ENCODE results near the gene MLXIPL. TPM values are rescaled to one million over a fixed set of nuclear protein-coding genes. Genes with fewer than 3 reads are reported as not detected.
A peak's percentile ranks its signal among the peaks of the same experiment; 100 is the strongest.

Gene MLXIPL, protein sequence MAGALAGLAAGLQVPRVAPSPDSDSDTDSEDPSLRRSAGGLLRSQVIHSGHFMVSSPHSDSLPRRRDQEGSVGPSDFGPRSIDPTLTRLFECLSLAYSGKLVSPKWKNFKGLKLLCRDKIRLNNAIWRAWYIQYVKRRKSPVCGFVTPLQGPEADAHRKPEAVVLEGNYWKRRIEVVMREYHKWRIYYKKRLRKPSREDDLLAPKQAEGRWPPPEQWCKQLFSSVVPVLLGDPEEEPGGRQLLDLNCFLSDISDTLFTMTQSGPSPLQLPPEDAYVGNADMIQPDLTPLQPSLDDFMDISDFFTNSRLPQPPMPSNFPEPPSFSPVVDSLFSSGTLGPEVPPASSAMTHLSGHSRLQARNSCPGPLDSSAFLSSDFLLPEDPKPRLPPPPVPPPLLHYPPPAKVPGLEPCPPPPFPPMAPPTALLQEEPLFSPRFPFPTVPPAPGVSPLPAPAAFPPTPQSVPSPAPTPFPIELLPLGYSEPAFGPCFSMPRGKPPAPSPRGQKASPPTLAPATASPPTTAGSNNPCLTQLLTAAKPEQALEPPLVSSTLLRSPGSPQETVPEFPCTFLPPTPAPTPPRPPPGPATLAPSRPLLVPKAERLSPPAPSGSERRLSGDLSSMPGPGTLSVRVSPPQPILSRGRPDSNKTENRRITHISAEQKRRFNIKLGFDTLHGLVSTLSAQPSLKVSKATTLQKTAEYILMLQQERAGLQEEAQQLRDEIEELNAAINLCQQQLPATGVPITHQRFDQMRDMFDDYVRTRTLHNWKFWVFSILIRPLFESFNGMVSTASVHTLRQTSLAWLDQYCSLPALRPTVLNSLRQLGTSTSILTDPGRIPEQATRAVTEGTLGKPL
- total RNA-seq (not detected), polyA plus RNA-seq (not detected)

GRCh38 chr7:73623798-73624668 is at the start of gene MLXIPL:
Gene MLXIPL, minus strand, starts transcription at chr7:73624522. Its CDS starts 30 bp downstream, at chr7:73624492.
- H3K9me3 ChIP-seq (ENCODE audit: low read length), result no peaks in the 10 kb centered on the region
- peaks cover 0 to 14% (median 1%) of the 10 kb centered on the region in 3 donors for H3K4me1 Mint-ChIP-seq
- ChIA-PET CTCF (no interaction called here), POLR2A (no interaction called here)
- peaks cover 26% of the 10 kb centered on the region for H3K27me3 ChIP-seq (ENCODE audit: insufficient read depth, low read length, poor library complexity, severe bottlenecking)
- peaks cover 44 to 49% of the 10 kb centered on the region in 2 donors for H3K27me3 Mint-ChIP-seq
- no peaks in the 10 kb centered on the region for H3K9me3 Mint-ChIP-seq
- peak; percentile 32 to 55 (median 39) for DNase-seq
- peak within 1 kb of the TSS; percentile 30 to 78 (median 59) for H3K4me3 Mint-ChIP-seq
- H3K4me3 ChIP-seq (ENCODE audit: low read length), result peak within 1 kb of the TSS; percentile 28
- peak within 1 kb of the TSS in 1 of 8 donors; percentile 59 for H3K27ac Mint-ChIP-seq
- H3K4me1 ChIP-seq (ENCODE audit: insufficient read depth, low read length), result peaks cover 8% of the 10 kb centered on the region
- H3K36me3 ChIP-seq (ENCODE audit: insufficient read depth, low read length), result no peaks in the 10 kb centered on the region
- peak within 1 kb of the TSS; percentile 9 for H3K27ac ChIP-seq (ENCODE audit: low read depth, low read length)
- no peaks in the 10 kb centered on the region for H3K36me3 Mint-ChIP-seq

- H3K36me3 Mint-ChIP-seq, result no peaks in the 10 kb centered on the region
- H3K4me1 Mint-ChIP-seq, result peaks cover 5 to 12% (median 6%) of the 10 kb centered on the region in 3 donors
- Histone ChIP-seq H3K27me3 (ENCODE audit: insufficient read depth, low read length, poor library complexity, severe bottlenecking) (no peaks in the 10 kb centered on the region), H3K27ac (ENCODE audit: low read depth, low read length) (no peak overlapping the region), H3K4me1 (ENCODE audit: insufficient read depth, low read length) (peaks cover 7% of the 10 kb centered on the region), H3K4me3 (ENCODE audit: low read length) (no peak overlapping the region), H3K9me3 (ENCODE audit: low read length) (no peaks in the 10 kb centered on the region), H3K36me3 (ENCODE audit: insufficient read depth, low read length) (no peaks in the 10 kb centered on the region)
- no peak for DNase-seq
- H3K27me3 Mint-ChIP-seq, result peaks cover 0 to 4% of the 10 kb centered on the region in 2 donors
- CTCF ChIA-PET, result no interaction called here
- peak overlapping the region in 2 of 7 donors; percentile 6 to 52 for H3K4me3 Mint-ChIP-seq
- POLR2A ChIA-PET, result no interaction called here
- H3K27ac Mint-ChIP-seq, result no peak overlapping the region
- no peaks in the 10 kb centered on the region for H3K9me3 Mint-ChIP-seq
Measured at GRCh38 chr7:73671857-73672445, 47.6 kb upstream of the MLXIPL start.

GRCh38 chr7:73671322-73671661 is 47.0 kb upstream of the MLXIPL start:
- ChIA-PET POLR2A (no interaction called here), CTCF (interaction anchor here (1.4 kb wide), 1 partner anchor 64 kb away, joined by 5 read pairs; no protein-coding TSS in a partner anchor)
- Mint-ChIP-seq H3K36me3 (no peaks in the 10 kb centered on the region), H3K4me3 (no peak overlapping the region), H3K27me3 (peaks cover under 1 to 4% of the 10 kb centered on the region in 2 donors), H3K9me3 (no peaks in the 10 kb centered on the region), H3K4me1 (peaks cover 5 to 12% (median 6%) of the 10 kb centered on the region in 3 donors), H3K27ac (no peak overlapping the region)
- Histone ChIP-seq H3K27me3 (ENCODE audit: insufficient read depth, low read length, poor library complexity, severe bottlenecking) (no peaks in the 10 kb centered on the region), H3K36me3 (ENCODE audit: insufficient read depth, low read length) (no peaks in the 10 kb centered on the region), H3K27ac (ENCODE audit: low read depth, low read length) (no peak overlapping the region), H3K4me3 (ENCODE audit: low read length) (no peak overlapping the region), H3K4me1 (ENCODE audit: insufficient read depth, low read length) (peaks cover 7% of the 10 kb centered on the region), H3K9me3 (ENCODE audit: low read length) (no peaks in the 10 kb centered on the region)
- DNase-seq, result no peak

DNA sequence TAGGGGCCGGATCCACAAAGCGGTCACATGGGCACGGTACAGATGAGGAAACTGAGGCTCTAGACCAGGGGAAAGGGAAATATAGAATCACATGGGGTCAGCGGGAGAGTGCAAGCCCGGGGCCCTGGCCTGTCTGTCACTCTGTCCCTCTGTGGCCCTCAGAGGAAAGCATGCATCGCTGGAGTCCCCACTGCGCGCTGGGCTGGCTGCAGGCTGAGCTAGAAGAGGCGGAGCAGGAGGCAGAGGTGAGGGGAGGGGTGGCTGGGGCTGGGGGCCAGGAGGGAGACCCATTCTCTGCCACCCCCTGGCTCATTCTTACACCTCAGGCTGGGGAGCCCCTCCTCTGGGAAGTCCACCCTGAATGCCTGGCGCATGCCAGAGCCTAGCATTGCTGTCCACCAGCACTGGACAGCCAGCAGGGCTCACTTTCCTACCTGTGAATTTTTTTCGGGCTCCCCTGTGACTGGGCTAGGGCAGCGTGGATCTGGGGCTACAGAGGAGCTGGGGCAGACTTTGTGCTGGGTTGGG is 45.6 kb upstream of the MLXIPL start:
- POLR2A ChIA-PET, result interaction anchor here (1.0 kb wide), 1 partner anchor 48 kb away, joined by 4 read pairs; no protein-coding TSS in a partner anchor

GRCh38 chr7:73669288-73669701 is 45.0 kb upstream of the MLXIPL start:
- H3K9me3 ChIP-seq (ENCODE audit: low read length), result no peaks in the 10 kb centered on the region
- H3K27me3 ChIP-seq (ENCODE audit: insufficient read depth, low read length, poor library complexity, severe bottlenecking), result peaks cover 4% of the 10 kb centered on the region
- Mint-ChIP-seq H3K9me3 (no peaks in the 10 kb centered on the region), H3K27me3 (peaks cover 6 to 15% of the 10 kb centered on the region in 2 donors), H3K27ac (no peak overlapping the region), H3K4me1 (peaks cover 6 to 12% (median 7%) of the 10 kb centered on the region in 3 donors), H3K36me3 (no peaks in the 10 kb centered on the region), H3K4me3 (no peak overlapping the region)
- no peaks in the 10 kb centered on the region for H3K36me3 ChIP-seq (ENCODE audit: insufficient read depth, low read length)
- CTCF ChIA-PET, result interaction anchor here (2.1 kb wide), 1 partner anchor 9 kb away, joined by 8 read pairs; no protein-coding TSS in a partner anchor
- H3K4me1 ChIP-seq (ENCODE audit: insufficient read depth, low read length), result peaks cover 7% of the 10 kb centered on the region
- H3K27ac ChIP-seq (ENCODE audit: low read depth, low read length), result no peak overlapping the region
- no peak for DNase-seq
- H3K4me3 ChIP-seq (ENCODE audit: low read length), result no peak overlapping the region
- POLR2A ChIA-PET, result interaction anchor here (1.0 kb wide), 1 partner anchor 48 kb away, joined by 4 read pairs; no protein-coding TSS in a partner anchor

More for the DNA sequence above, 45.6 kb upstream of the MLXIPL start:
- Histone ChIP-seq H3K36me3 (ENCODE audit: insufficient read depth, low read length) (no peaks in the 10 kb centered on the region), H3K27me3 (ENCODE audit: insufficient read depth, low read length, poor library complexity, severe bottlenecking) (no peaks in the 10 kb centered on the region), H3K4me3 (ENCODE audit: low read length) (no peak overlapping the region), H3K4me1 (ENCODE audit: insufficient read depth, low read length) (peaks cover 7% of the 10 kb centered on the region), H3K27ac (ENCODE audit: low read depth, low read length) (no peak overlapping the region), H3K9me3 (ENCODE audit: low read length) (no peaks in the 10 kb centered on the region)
- H3K27me3 Mint-ChIP-seq, result peaks cover 6 to 10% of the 10 kb centered on the region in 2 donors
- H3K9me3 Mint-ChIP-seq, result no peaks in the 10 kb centered on the region
- CTCF ChIA-PET, result interaction anchor here (1.4 kb wide), 1 partner anchor 63 kb away, joined by 5 read pairs; no protein-coding TSS in a partner anchor
- no peaks in the 10 kb centered on the region for H3K36me3 Mint-ChIP-seq
- DNase-seq, result no peak
- no peak overlapping the region for H3K27ac Mint-ChIP-seq
- H3K4me1 Mint-ChIP-seq, result peaks cover 6 to 12% (median 7%) of the 10 kb centered on the region in 3 donors
- peak overlapping the region in 2 of 7 donors; percentile 32 to 58 for H3K4me3 Mint-ChIP-seq

GRCh38 chr7:73668886-73669230 is 44.5 kb upstream of the MLXIPL start:
- Mint-ChIP-seq H3K27me3 (peaks cover 10 to 19% of the 10 kb centered on the region in 2 donors), H3K4me3 (peak overlapping the region; percentile 41 to 78 (median 74)), H3K27ac (peak overlapping the region in 1 of 8 donors; percentile 46), H3K9me3 (no peaks in the 10 kb centered on the region), H3K4me1 (peaks cover 6 to 12% (median 7%) of the 10 kb centered on the region in 3 donors), H3K36me3 (no peaks in the 10 kb centered on the region)
- Histone ChIP-seq H3K27me3 (ENCODE audit: insufficient read depth, low read length, poor library complexity, severe bottlenecking) (peaks cover 4% of the 10 kb centered on the region), H3K4me3 (ENCODE audit: low read length) (no peak overlapping the region), H3K9me3 (ENCODE audit: low read length) (no peaks in the 10 kb centered on the region), H3K4me1 (ENCODE audit: insufficient read depth, low read length) (peaks cover 7% of the 10 kb centered on the region), H3K27ac (ENCODE audit: low read depth, low read length) (peak overlapping the region; percentile 18), H3K36me3 (ENCODE audit: insufficient read depth, low read length) (no peaks in the 10 kb centered on the region)
- no peak for DNase-seq
- CTCF ChIA-PET, result interaction anchor here (1.3 to 2.1 kb wide), 3 partner anchors 9 to 62 kb away, joined by 3 to 11 read pairs (median 8); no protein-coding TSS in a partner anchor
- POLR2A ChIA-PET, result interaction anchor here (1.0 kb wide), 2 partner anchors 49 to 103 kb away, joined by 3 to 4 read pairs; no protein-coding TSS in a partner anchor

All from CD8-positive, alpha-beta memory T cell (primary cell).